Transverse colon (tissue), 4 donors: ENCODE results near the gene CFAP46.

Experiments
- CTCF ChIP-seq, 5 experiments: fragments of 200-600 bp in 3 of 5; fragments of 450-650 bp in 2 of 5; sonication (generic) in 3 of 5; IDR thresholded peaks; 1 replicate in 2 of 5; 2 replicates in 3 of 5; pipeline ENCODE4 v1.5.1; 2016 to 2017; ENCODE audit warnings: antibody characterized with exemption in 5 of 5, inconsistent platforms in 3 of 5, mild to moderate bottlenecking in 2 of 5, moderate library complexity in 1 of 5
- POLR2AphosphoS5 ChIP-seq, 3 donors: sonication (generic); formaldehyde crosslinking; IDR thresholded peaks; one replicate each; pipeline ENCODE4 v1.6.1; 2016; ENCODE audit warnings: antibody characterized with exemption in 3 of 3

DNA sequence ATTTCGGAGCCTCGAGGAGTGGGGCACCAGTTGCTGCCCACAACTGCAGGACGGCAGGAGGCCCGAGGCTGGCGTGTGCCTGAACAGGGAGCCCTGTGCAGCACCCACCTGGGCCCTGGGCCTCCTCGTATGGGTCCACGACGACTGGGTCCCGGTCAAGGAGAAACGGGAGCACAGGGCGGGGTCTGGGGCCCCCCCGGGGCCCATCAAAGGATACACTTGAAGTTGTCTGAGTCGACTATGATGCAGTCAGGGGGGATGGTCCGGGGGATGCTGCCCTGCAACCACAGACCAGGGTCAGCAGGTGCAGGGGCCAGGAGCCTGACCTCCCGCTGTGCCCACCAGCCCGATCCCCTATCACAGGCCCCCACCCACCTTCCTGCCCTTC, 127.9 kb downstream of the CFAP46 start:
- TF ChIP-seq POLR2AphosphoS5 (IDR thresholded peaks at IDR 0.05) = no peak
- TF ChIP-seq CTCF (IDR thresholded peaks at IDR 0.05) = no peak
